SJSA1 (cell line): ENCODE results near the gene CHM. TPM values are rescaled to one million over a fixed set of nuclear protein-coding genes. Genes with fewer than 3 reads are reported as not detected.
"Not testable (repeated sequence)": the region's sequence is repeated elsewhere in the genome, so short reads cannot be mapped to it uniquely, and the experiment has no call there.

Experiments
- DNase-seq, 2 experiments: peaks; one replicate each; pipeline ENCODE4 v3.0.0-alpha.2; 2015 to 2020; ENCODE audit warnings: low spot score in 2 of 2, low read depth in 1 of 2
- H3K27ac ChIP-seq: fragments of 250-450 bp; sonication (Bioruptor Pico); 2 replicates; pipeline ENCODE4 v1.5.1; 2020; ENCODE audit warnings: mild to moderate bottlenecking, moderate library complexity
- H3K27me3 ChIP-seq: fragments of 250-450 bp; sonication (Bioruptor Pico); replicated peaks from 2 replicates; pipeline ENCODE4 v1.5.1; 2020; ENCODE audit warnings: mild to moderate bottlenecking, moderate library complexity
- H3K36me3 ChIP-seq: fragments of 250-450 bp; sonication (Bioruptor Pico); 2 replicates; pipeline ENCODE4 v1.5.1; 2020; ENCODE audit warnings: mild to moderate bottlenecking
- H3K4me1 ChIP-seq: fragments of 250-450 bp; sonication (Bioruptor Pico); replicated peaks from 2 replicates; pipeline ENCODE4 v1.6.1; 2021; ENCODE audit warnings: mild to moderate bottlenecking
- H3K4me3 ChIP-seq: fragments of 250-450 bp; sonication (Bioruptor Pico); 2 replicates; pipeline ENCODE4 v1.5.1; 2020; ENCODE audit warnings: mild to moderate bottlenecking
- H3K9me3 ChIP-seq: fragments of 250-450 bp; sonication (Bioruptor Pico); replicated peaks from 2 replicates; pipeline ENCODE4 v1.5.1; 2020; ENCODE audit warnings: mild to moderate bottlenecking
- total RNA-seq: library from RNA; depleted of rRNA; stranded (reverse); fragments of >200 nt; shearing (Covaris generic); gene quantifications from 2 replicates; pipeline ENCODE4 v1.2.3, GENCODE V29; 2014

CHM gene
- total RNA-seq, 1 experiment from 2014 or later: 27.0 TPM

DNA sequence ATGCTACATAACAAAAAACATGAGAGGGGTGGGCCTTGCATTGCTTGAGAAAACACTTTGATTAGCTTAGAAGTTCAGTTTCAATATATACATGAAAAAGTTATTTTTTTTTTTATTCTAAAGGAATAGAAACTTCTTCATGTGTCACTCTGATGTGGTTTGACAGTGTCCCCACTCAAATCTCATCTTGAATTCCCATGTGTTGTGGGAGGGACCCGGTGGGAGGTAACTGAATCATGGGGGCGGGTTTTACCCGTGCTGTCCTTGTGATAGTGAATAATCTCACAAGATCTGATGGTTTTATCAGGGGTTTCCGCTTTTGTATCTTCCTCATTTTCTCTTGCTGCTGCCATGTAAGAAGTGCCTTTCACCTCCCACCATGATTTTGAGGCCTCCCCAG lies 32.4 kb downstream of the CHM start:
- not testable (repeated sequence) for H3K27me3 ChIP-seq, DNase-seq, H3K9me3 ChIP-seq, H3K27ac ChIP-seq, H3K4me3 ChIP-seq, H3K36me3 ChIP-seq
- H3K4me1 ChIP-seq: peaks cover 27% of the 10 kb centered on the region

DNA sequence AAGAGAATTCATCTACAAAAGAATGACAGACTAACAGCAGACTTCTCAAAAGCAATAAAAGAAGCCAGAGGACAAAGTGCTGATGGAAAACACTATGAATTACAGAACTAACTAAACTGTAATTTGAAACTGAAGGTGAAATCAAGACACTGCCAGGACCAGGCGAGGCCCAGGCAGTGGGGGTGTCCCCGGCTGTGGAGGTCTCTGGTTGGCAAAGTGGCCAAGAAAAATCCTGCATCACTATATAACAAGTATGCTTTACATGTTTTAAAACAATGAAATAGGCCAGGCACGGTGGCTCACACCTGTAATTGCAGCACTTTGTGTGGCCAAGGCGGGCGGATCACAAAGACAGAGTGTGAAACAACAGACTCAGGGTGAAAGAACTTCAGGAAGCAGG lies 32.9 kb downstream of the CHM start:
- no peak overlapping the region for H3K4me3 ChIP-seq
- H3K27me3 ChIP-seq: no peaks in the 10 kb centered on the region
- H3K36me3 ChIP-seq: no peaks in the 10 kb centered on the region
- H3K27ac ChIP-seq: 0 out of 2 replicates have a peak overlapping the region, but pooled peaks have one; percentile 9
- no peaks in the 10 kb centered on the region for H3K9me3 ChIP-seq
- DNase-seq: peak in 1 of 2 experiments; percentile 1
- H3K4me1 ChIP-seq: peaks cover 27% of the 10 kb centered on the region

DNA sequence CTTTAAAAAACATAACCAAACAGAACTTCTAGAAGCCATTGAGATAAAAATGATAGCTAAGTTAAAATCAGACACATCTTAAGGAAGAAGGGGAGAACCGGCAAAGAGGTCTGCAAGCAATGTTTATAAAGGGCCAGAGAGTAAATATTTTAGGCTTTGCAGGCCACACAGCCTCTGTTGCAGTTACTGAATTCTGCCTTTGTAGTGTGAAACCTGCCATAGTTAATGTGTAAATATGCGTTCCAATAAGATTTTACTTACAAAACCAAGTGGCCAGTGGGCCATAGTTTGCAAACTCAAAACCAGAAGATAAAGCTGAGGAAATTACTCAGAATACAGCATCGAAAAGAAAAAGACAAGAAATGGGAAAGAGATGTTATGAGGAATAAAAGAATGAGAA lies 33.6 kb downstream of the CHM start:
- H3K27me3 ChIP-seq: no peaks in the 10 kb centered on the region
- no peaks in the 10 kb centered on the region for H3K9me3 ChIP-seq
- H3K27ac ChIP-seq: peak overlapping the region; percentile 58
- DNase-seq: peak in 1 of 2 experiments; percentile 24
- H3K36me3 ChIP-seq: 0 out of 2 replicates have a peak, but pooled peaks cover 2% of the 10 kb centered on the region
- H3K4me1 ChIP-seq: peaks cover 27% of the 10 kb centered on the region
- no peak overlapping the region for H3K4me3 ChIP-seq

DNA sequence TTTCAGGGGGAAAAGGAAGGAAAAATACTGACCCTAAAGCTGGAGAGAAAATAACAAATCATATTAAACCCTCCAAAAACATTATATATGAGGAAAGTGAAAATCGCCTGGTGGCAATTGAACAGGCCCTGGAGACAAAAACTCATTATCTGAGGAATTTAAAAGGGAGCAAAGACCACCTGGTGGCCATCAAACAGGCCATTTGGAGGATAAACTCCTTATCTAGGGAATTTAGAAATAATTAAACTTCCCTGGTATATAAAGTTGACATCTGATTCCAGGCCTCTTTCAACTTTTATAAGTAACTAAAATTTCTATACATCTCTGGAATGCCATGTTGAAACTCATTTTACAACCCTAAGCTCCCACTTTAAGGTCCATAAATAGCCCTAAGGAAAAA lies 35.2 kb downstream of the CHM start:
- H3K27me3 ChIP-seq: no peaks in the 10 kb centered on the region
- H3K36me3 ChIP-seq: 0 out of 2 replicates have a peak, but pooled peaks cover 2% of the 10 kb centered on the region
- no peak overlapping the region for H3K4me3 ChIP-seq
- H3K4me1 ChIP-seq: peaks cover 27% of the 10 kb centered on the region
- no peaks in the 10 kb centered on the region for H3K9me3 ChIP-seq
- no peak for DNase-seq
- no peak overlapping the region for H3K27ac ChIP-seq

DNA sequence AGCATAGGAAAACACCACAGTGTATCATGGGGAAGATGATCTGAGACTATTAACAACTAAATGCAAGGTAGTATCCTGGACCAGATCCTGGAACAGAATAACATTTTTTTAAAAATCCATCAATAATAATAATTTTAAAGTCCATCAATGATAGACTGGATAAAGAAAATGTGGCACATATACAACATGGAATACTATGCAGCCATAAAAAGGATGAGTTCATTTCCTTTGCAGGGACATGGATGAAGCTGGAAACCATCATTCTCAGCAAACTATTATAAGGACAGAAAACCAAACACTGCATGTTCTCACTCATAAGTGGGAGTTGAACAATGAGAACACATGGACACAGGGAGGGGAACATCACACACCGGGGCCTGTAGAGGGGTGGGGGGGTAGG lies 37.6 kb downstream of the CHM start:
- not testable (repeated sequence) for DNase-seq, H3K36me3 ChIP-seq, H3K4me3 ChIP-seq, H3K27me3 ChIP-seq, H3K9me3 ChIP-seq, H3K27ac ChIP-seq
- peaks cover 23% of the 10 kb centered on the region for H3K4me1 ChIP-seq

DNA sequence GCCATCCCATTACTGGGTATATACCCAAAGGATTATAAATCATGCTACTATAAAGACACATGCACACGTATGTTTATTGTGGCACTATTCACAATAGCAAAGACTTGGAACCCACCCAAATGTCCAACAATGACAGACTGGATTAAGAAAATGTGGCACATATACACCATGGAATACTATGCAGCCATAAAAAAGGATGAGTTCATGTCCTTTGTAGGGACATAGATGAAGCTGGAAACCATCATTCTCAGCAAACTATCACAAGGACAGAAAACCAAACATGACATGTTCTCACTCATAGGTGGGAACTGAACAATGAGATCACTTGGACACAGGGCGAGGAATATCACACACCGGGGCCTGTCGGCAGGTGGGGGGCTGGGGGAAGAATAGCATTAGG lies 39.5 kb downstream of the CHM start:
- not testable (repeated sequence) for H3K9me3 ChIP-seq, H3K4me1 ChIP-seq, H3K4me3 ChIP-seq, H3K36me3 ChIP-seq, H3K27me3 ChIP-seq, DNase-seq, H3K27ac ChIP-seq

DNA sequence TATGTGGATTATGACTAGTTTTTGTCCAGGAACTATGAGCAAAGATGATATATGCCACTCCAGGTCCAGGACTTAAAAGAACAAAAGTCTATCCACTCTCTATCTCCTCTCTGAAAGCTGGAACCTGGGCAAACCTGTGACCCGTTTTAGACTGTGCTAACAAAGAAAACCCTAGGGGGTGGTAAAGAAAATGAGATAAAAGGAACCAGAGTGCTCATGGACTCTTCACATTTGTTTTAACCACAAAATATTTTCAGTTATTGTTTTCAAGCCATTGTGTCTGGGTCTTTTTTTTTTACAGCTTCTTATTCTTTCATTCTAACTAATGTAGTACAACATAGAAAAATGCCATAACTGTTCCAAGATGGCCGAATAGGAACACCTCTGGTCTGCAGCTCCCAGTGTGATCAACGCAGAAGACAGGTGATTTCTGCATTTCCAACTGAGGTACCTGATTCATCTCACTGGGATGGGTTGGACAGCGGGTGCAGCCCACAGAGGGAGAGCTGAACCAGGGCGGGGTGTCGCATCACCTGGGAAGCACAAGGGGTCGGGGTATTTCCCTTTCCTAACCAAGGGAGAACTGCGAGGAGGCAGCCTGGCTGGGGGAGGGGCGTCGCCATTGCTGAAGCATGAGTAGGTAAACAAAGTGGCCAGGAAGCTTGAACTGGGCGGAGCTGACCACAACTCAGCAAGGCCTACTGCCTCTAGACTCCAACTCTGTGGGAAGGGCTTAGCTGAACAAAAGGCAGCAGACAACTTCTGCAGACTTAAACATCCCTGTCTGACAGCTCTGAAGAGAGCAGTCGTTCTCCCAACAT lies 45.1 kb downstream of the CHM start:
- Histone ChIP-seq H3K4me3 (no peak overlapping the region), H3K36me3 (no peaks in the 10 kb centered on the region), H3K4me1 (peaks cover 9% of the 10 kb centered on the region), H3K27me3 (no peaks in the 10 kb centered on the region), H3K9me3 (no peaks in the 10 kb centered on the region), H3K27ac (no peak overlapping the region)
- DNase-seq: peak; percentile 29 to 67

DNA sequence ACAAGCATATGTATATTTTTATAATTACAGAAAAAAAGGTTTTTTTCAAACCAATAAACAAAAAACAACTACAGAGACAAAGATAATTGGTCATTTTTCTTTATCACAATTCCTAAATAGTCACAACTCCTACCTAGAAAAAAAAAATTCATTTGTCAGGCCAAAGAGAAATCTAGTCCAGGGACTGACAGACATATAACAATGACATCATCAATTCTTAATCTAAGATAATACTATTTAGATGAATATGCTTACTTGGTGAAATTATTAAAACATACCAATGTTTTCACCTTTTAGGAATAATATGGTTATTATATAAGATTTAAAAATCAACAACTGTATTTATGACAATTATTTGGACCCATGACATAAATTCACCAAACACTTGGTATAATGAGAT lies 48.4 kb downstream of the CHM start:
- H3K27ac ChIP-seq: no peak overlapping the region
- no peak for DNase-seq
- no peaks in the 10 kb centered on the region for H3K36me3 ChIP-seq
- no peaks in the 10 kb centered on the region for H3K27me3 ChIP-seq
- H3K4me3 ChIP-seq: no peak overlapping the region
- peaks cover 9% of the 10 kb centered on the region for H3K4me1 ChIP-seq
- H3K9me3 ChIP-seq: no peaks in the 10 kb centered on the region

DNA sequence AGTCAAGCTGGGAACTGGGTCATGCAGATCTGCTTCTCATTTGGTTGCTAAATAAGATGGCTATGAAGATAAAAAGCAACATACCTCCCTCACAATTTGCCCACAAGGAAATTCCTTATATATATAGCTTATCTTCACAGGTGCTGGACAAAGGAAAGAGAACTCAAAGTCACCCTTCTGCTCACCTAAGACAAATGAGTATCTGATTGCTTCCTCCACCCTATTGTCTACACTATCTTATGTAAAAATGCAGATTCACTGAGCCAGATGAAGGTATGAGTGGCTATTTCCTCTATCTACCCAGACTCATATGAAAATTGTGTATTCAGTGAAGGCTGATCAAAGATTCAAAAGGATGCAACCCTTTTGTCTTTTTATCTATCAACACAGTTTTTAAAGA lies 50.8 kb downstream of the CHM start:
- Histone ChIP-seq H3K36me3 (no peaks in the 10 kb centered on the region), H3K27ac (no peak overlapping the region), H3K4me1 (no peaks in the 10 kb centered on the region), H3K27me3 (no peaks in the 10 kb centered on the region), H3K4me3 (no peak overlapping the region), H3K9me3 (no peaks in the 10 kb centered on the region)
- no peak for DNase-seq

DNA sequence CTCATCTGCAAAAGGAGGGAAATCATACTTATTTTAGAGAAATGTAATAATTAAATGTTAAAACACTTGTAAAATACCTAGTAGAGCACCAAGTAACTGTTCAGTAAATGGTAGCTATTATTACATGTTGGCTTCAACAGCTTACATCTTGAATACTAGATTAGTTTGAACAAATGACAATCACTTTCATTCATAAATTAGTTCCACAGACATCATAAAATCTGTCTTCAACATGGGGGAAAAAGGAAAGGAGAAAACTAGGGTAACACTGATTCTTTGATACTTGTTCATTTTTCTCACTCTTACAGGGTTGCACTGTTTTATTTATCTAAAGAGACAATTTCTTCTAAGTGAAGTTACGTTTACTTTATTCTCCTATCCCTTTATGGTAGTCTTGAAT lies 51.7 kb downstream of the CHM start:
- Histone ChIP-seq H3K36me3 (no peaks in the 10 kb centered on the region), H3K27me3 (no peaks in the 10 kb centered on the region), H3K27ac (no peak overlapping the region), H3K4me1 (no peaks in the 10 kb centered on the region), H3K9me3 (no peaks in the 10 kb centered on the region), H3K4me3 (no peak overlapping the region)
- no peak for DNase-seq

DNA sequence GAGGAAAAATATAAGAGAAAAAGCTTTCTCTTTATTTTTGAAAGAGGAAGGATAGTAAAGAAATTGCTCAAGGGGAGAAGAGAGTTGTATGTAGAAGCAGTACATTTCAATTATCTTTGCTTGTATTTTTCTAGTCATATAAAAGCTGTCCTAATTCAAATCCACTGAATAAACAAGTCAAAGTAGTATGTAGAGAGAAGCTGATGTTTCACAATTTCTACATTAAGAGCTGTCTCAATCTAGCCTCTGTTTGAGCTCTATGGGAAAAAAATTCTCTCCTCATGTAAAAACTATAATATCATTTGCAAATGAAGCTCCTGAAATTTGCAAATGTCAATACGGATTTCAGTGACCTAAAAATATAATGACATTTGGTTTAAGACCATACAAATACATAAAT lies 52.6 kb downstream of the CHM start:
- Histone ChIP-seq H3K27ac (no peak overlapping the region), H3K4me1 (no peaks in the 10 kb centered on the region), H3K4me3 (no peak overlapping the region), H3K27me3 (no peaks in the 10 kb centered on the region), H3K36me3 (no peaks in the 10 kb centered on the region), H3K9me3 (no peaks in the 10 kb centered on the region)
- no peak for DNase-seq

DNA sequence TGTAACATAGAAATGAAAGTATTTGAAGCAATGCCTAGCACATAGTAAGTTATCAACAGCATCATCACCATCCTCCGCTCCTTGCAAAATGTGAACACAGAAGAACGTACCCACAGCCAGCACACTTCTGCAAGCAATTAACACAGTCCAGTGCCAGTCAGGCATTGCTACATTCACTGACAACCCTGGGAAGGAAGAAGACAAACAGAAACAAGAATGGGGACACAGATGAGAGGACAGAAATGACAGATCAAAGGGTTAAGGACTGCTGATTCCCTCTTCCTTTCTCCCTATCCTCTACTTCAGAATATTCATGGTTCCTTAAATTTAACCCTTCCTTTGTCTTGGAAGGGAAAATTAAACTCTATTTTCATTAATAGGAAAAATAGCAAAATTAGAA lies 53.1 kb downstream of the CHM start:
- Histone ChIP-seq H3K4me1 (no peaks in the 10 kb centered on the region), H3K4me3 (no peak overlapping the region), H3K27me3 (no peaks in the 10 kb centered on the region), H3K27ac (no peak overlapping the region), H3K9me3 (no peaks in the 10 kb centered on the region), H3K36me3 (no peaks in the 10 kb centered on the region)
- no peak for DNase-seq

DNA sequence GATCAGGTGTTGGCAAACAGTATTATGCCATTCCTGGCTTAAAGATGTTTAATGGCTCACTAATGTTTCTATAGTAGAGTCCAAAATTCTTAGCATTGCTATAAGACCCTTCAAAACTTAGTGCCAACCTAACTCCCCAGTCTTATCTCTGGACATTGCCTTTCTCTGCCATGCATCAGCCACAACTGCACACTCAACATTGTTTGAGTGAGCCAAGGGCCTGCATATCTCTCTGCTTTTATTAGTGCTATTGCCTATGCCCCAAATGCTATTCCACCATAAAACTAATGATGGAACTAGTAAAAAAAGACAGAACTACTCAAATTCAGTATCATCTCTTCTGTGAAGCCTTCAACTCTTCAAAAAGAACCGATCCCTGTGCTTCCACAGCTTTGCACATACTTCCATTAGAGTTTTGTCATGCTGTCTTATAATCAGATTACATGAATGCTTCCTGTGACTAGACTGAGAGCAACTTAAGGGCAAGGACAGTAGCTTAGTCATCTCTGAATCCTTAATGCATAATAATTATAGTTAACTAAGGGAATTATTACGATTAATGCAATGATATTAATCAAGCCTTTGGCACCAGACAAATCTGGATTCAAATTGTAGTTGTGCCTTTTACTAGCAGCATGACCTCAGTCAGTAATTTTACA lies 53.7 kb downstream of the CHM start:
- Histone ChIP-seq H3K4me1 (no peaks in the 10 kb centered on the region), H3K27me3 (no peaks in the 10 kb centered on the region), H3K4me3 (no peak overlapping the region), H3K36me3 (no peaks in the 10 kb centered on the region), H3K27ac (no peak overlapping the region), H3K9me3 (no peaks in the 10 kb centered on the region)
- DNase-seq: no peak

DNA sequence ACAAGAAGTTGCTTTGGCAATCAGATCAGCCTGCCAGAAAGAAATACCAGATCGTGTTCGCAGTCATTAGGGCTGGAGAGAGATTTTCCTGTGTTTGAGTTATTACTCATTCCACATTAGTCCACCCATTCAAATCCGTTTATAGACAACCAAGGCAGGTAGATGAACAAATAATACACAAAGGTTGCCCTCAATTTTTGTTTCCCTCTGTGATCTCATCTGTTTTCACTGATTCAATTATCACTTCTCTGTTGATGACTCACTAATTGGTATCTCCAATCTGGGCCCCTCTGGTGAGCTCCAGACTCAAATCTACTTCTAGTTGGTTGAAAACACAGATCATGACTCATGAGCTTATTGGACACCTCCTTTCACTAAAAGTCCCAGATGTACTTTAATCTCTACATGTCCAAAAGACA lies 54.5 kb downstream of the CHM start:
- H3K4me1 ChIP-seq: no peaks in the 10 kb centered on the region
- no peaks in the 10 kb centered on the region for H3K36me3 ChIP-seq
- H3K27ac ChIP-seq: no peak overlapping the region

More for the DNA sequence above, 54.5 kb downstream of the CHM start:
- DNase-seq: no peak
- Histone ChIP-seq H3K9me3 (no peaks in the 10 kb centered on the region), H3K27me3 (no peaks in the 10 kb centered on the region), H3K4me3 (no peak overlapping the region)
